ENCODE results near the gene CNIH2.

The CNIH2 gene

DNA sequence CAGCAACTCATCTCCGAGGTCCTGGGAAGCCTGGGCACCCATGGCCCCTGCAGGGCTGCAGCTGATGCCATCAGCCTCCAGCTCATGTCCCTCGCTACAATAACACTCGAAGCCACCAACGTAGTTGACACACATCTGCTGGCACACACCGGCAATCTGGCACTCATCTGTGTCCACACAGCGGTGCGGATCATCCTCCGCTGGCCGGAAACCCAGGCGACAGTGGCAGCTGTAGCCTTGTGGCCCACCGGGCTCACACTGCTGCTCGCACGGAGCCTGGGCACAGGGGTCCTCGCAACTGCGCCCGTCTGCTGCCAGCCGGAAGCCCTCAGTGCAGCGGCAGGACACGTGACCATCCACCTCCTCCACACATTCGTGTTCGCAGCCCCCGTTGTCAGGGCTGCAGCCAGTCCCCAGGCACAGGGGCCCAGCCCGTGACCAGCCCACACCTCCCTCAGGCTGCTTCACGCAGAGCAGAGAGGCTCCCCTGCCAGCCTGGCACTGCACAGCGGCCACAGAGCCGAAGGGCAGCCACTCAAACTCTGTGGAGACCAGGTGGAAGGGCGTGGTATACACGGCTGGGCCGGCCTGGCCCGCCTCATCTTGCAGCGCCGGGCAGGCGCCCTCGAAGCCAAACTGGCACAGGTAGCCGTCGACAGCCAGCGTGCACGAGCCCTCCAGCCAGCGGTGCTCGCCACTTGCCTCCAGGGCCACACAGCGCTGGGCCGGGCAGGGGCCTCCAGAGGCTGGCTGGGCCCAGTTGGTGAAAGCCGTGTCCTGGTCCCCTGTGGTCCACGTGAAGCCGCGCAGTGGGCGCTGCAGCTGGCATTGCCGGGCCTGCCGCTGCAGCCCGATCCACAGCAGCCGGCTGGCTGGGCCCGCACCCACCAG is 38.2 kb downstream of the CNIH2 start:
- Histone ChIP-seq H3K36me3 (ENCODE audit: insufficient read depth, low read length) (no peaks in the 10 kb centered on the region), H3K27me3 (ENCODE audit: insufficient read depth, low read length, poor library complexity, severe bottlenecking) (no peaks in the 10 kb centered on the region), H3K9me3 (ENCODE audit: insufficient read depth, low read depth, low read length) (no peaks in the 10 kb centered on the region), H2AFZ (ENCODE audit: low read length) (no peak overlapping the region), H3F3A (ENCODE audit: low read depth) (no peaks in the 10 kb centered on the region), H4K20me1 (ENCODE audit: insufficient read depth, low read length, poor library complexity, severe bottlenecking) (no peaks in the 10 kb centered on the region), H3K9me2 (replicated peaks; ENCODE audit: low read depth, low read length) (no peaks in the 10 kb centered on the region), H3K4me1 (ENCODE audit: insufficient read depth, low read length, poor library complexity, severe bottlenecking) (peaks cover 43% of the 10 kb centered on the region), H3K79me2 (ENCODE audit: insufficient read depth, low read length) (no peaks in the 10 kb centered on the region), H3K4me2 (ENCODE audit: low read depth, low read length, poor library complexity, severe bottlenecking) (no peak overlapping the region), H3K9ac (ENCODE audit: low read depth, low read length, poor library complexity, severe bottlenecking) (no peak overlapping the region), H3K4me3 (ENCODE audit: low read length, poor library complexity, severe bottlenecking) (no peak overlapping the region)
- TF ChIP-seq, protein P1, sequence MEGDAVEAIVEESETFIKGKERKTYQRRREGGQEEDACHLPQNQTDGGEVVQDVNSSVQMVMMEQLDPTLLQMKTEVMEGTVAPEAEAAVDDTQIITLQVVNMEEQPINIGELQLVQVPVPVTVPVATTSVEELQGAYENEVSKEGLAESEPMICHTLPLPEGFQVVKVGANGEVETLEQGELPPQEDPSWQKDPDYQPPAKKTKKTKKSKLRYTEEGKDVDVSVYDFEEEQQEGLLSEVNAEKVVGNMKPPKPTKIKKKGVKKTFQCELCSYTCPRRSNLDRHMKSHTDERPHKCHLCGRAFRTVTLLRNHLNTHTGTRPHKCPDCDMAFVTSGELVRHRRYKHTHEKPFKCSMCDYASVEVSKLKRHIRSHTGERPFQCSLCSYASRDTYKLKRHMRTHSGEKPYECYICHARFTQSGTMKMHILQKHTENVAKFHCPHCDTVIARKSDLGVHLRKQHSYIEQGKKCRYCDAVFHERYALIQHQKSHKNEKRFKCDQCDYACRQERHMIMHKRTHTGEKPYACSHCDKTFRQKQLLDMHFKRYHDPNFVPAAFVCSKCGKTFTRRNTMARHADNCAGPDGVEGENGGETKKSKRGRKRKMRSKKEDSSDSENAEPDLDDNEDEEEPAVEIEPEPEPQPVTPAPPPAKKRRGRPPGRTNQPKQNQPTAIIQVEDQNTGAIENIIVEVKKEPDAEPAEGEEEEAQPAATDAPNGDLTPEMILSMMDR (conservative IDR thresholded peaks at IDR 0.05; ENCODE audit: low read length): no peak
- no peak for TF ChIP-seq EZH2phosphoT487 (IDR thresholded peaks at IDR 0.05; ENCODE audit: borderline replicate concordance)

DNA sequence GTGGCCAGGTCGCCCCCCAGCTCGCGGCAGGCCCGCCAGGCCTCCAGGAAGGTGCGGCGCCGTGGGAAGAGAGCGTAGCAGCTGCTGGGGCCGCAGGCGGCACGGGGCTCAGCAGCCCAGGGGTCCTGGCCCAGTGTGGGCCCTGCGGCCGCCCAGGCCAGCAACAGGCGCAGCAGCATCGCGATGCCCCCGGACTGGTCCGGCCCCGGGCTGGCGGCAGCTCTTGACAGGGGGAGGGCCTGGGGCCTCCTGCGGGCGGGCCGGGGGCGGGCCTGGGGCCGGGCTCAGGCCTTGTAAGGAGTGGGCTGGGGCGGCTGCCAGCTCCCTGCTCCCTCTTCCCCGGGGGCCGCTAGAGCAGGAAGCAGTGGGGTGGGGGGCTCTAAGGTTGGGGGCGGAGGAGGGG is 38.9 kb downstream of the CNIH2 start, which contains the start of gene CD248:
TSS of gene CD248 (minus strand) at position 196 of the 403 bp plus-strand sequence. CDS start at position 179, 17 bp downstream.
- Histone ChIP-seq H3K9me2 (replicated peaks; ENCODE audit: low read depth, low read length) (no peaks in the 10 kb centered on the region), H3K27me3 (ENCODE audit: insufficient read depth, low read length, poor library complexity, severe bottlenecking) (no peaks in the 10 kb centered on the region), H3K9ac (ENCODE audit: low read depth, low read length, poor library complexity, severe bottlenecking) (peak within 1 kb of the TSS; percentile 66), H3K4me1 (ENCODE audit: insufficient read depth, low read length, poor library complexity, severe bottlenecking) (peaks cover 43% of the 10 kb centered on the region), H3K36me3 (ENCODE audit: insufficient read depth, low read length) (no peaks in the 10 kb centered on the region), H2AFZ (ENCODE audit: low read length) (0 out of 2 replicates have a peak within 1 kb of the TSS, but pooled peaks have one; percentile 18), H3K79me2 (ENCODE audit: insufficient read depth, low read length) (no peaks in the 10 kb centered on the region), H3K9me3 (ENCODE audit: insufficient read depth, low read depth, low read length) (no peaks in the 10 kb centered on the region), H3K4me2 (ENCODE audit: low read depth, low read length, poor library complexity, severe bottlenecking) (peak within 1 kb of the TSS; percentile 69), H4K20me1 (ENCODE audit: insufficient read depth, low read length, poor library complexity, severe bottlenecking) (no peaks in the 10 kb centered on the region), H3F3A (ENCODE audit: low read depth) (no peaks in the 10 kb centered on the region), H3K4me3 (ENCODE audit: low read length, poor library complexity, severe bottlenecking) (peak within 1 kb of the TSS; percentile 58)
- TF ChIP-seq, protein P1 (conservative IDR thresholded peaks at IDR 0.05; ENCODE audit: low read length): no peak
- TF ChIP-seq EZH2phosphoT487 (IDR thresholded peaks at IDR 0.05; ENCODE audit: borderline replicate concordance): no peak

DNA sequence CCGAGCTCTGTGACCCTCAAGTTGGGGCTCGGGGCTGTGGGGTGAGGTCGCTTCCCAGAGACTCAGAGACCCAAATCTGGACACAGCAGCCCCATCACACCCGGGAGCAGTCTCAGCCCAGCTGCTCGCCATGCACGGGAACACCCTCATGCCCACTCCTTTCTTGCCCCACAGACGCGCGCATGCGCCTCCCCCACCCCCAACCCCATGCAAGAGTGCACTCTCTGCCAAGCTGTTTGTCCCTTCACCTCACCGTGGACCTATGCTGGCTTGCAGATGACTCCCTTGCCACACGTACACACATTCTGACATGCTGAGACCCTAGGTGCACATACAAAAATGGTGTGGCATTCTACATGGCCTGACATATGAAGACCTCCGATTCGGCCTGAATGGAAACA is 39.3 kb downstream of the CNIH2 start:
- Histone ChIP-seq H3K4me1 (ENCODE audit: insufficient read depth, low read length, poor library complexity, severe bottlenecking) (peaks cover 43% of the 10 kb centered on the region), H3K79me2 (ENCODE audit: insufficient read depth, low read length) (no peaks in the 10 kb centered on the region), H3K36me3 (ENCODE audit: insufficient read depth, low read length) (no peaks in the 10 kb centered on the region), H4K20me1 (ENCODE audit: insufficient read depth, low read length, poor library complexity, severe bottlenecking) (no peaks in the 10 kb centered on the region), H2AFZ (ENCODE audit: low read length) (0 out of 2 replicates have a peak overlapping the region, but pooled peaks have one; percentile 18), H3F3A (ENCODE audit: low read depth) (no peaks in the 10 kb centered on the region), H3K4me3 (ENCODE audit: low read length, poor library complexity, severe bottlenecking) (peak overlapping the region; percentile 58), H3K9me3 (ENCODE audit: insufficient read depth, low read depth, low read length) (no peaks in the 10 kb centered on the region), H3K27me3 (ENCODE audit: insufficient read depth, low read length, poor library complexity, severe bottlenecking) (no peaks in the 10 kb centered on the region), H3K9me2 (replicated peaks; ENCODE audit: low read depth, low read length) (no peaks in the 10 kb centered on the region), H3K9ac (ENCODE audit: low read depth, low read length, poor library complexity, severe bottlenecking) (peak overlapping the region; percentile 66), H3K4me2 (ENCODE audit: low read depth, low read length, poor library complexity, severe bottlenecking) (peak overlapping the region; percentile 69)
- TF ChIP-seq, protein P1 (conservative IDR thresholded peaks at IDR 0.05; ENCODE audit: low read length): no peak
- TF ChIP-seq EZH2phosphoT487 (IDR thresholded peaks at IDR 0.05; ENCODE audit: borderline replicate concordance): no peak

Measured in Loucy (cell line).